OCI-LY7 (cell line): Measurements from ENCODE around the gene FBH1.

ENCODE experiments used
- CTCF ChIP-seq: fragments of 200-600 bp; sonication (generic); conservative IDR thresholded peaks from 2 replicates; pipeline ENCODE4 v1.5.1; 2014; ENCODE audit warnings: mild to moderate bottlenecking, antibody characterized with exemption, low read length, moderate library complexity, mixed read lengths
- EZH2phosphoT487 ChIP-seq: fragments of 200-600 bp; sonication (generic); IDR thresholded peaks from 2 replicates; pipeline ENCODE4 v1.6.1; 2018; ENCODE audit warnings: low read depth, borderline replicate concordance, mild to moderate bottlenecking, mixed run types, antibody characterized with exemption, low read length, moderate library complexity, mixed read lengths

GRCh38 chr10:5904227-5904626 lies 14.2 kb downstream of the FBH1 start:
- TF ChIP-seq CTCF, result no peak
- no peak for TF ChIP-seq EZH2phosphoT487
